Esophagus mucosa (tissue), 1 donor: ENCODE results near the gene SIDT1. TPM values are rescaled to one million over a fixed set of nuclear protein-coding genes. Genes with fewer than 3 reads are reported as not detected.
A peak's percentile ranks its signal among the peaks of the same experiment; 100 is the strongest.

ENCODE experiments used
- ATAC-seq: fragments of 200-7000 bp; cut with Tn5 transposase; one replicate; pipeline ENCODE4 v1.9.1; 2020
- total RNA-seq: library from RNA; stranded (reverse); gene quantifications from one replicate; pipeline ENCODE4 v1.2.4, GENCODE V29; 2023
- donor health status: DM: yes; HTN: yes; CAD: no.

SIDT1 gene
- total RNA-seq, 1 donor from 2014 or later: 1.5 TPM

DNA sequence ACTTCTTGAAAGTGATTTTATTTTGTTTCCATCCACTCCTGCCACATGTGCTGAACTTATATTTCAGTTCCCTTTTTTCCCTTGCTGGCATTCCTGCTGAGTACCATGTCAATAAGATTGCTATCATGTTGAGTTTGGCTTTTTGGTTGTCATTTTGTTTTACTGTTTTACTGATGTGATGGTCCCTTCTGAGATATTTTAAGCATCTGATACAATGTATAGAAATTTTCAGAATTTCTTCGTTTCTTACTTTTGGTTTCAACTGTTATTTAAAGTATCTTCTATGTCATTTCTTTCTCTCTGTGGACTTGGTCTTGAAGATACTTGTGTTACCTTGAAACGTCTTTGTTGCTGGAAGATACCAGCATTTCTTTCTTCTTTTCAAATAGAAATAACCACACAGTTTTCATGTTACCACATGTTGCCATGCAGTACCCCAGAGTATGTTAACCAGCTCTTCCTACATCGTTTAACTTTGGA is 14.1 kb downstream of the SIDT1 start:
- no peak for ATAC-seq

DNA sequence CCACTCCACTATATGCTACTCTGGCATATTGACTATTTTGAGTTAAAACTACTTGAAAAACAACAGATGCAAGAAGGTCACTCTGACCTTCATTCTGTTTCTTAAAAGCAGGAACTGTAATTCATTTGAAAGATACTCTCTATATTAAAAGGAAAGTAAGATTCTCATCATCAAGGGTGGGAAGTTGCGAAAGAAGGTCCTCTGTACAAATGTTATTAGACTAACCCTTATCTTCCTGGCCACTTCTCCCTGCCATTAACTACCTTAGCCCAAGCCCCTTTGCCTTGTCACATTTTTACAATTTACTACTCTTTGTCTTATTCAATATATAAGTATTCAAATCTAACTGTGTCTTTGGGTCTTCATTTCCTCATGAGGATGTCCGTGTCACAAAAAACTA is 16.1 kb downstream of the SIDT1 start:
- ATAC-seq: no peak

DNA sequence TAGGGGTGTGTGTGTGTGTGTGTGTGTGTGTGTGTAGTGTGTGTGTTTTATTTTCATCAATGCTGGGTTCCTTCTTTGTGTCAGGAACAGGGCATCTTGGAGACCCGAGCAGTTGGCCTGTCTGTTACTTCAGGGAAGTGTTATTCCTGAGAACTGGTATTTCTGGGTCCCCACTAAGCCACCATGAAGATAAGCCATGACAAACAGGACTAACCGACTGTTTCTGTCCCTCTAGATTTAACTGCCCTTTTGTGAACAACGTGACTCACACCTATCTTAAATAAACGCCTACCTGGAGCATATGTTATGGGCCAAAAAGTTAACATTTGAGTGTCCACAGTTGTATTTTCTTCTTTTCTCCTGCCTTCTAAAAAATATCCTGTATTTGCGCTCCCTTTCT is 19.5 kb downstream of the SIDT1 start:
- ATAC-seq: peak; percentile 68

DNA sequence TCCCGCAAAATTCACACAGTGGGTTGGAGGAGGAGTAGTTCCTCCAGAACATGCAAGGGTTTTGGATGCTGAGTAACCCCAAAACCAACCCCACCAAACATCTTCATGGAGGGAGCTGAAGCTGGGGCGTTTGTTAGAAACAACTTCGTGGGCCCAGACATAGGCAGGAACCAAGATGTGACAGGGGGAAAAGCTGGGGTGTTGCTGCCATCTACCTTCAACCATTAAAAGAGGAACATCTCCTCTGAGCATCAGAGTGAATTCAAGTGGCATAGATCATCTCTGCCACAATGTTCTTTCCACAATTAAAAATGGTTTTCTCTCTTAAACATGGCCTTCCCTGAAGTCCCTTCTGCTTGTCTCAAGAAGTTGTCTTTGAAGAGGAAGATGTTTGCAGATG is 20.5 kb downstream of the SIDT1 start:
- ATAC-seq: peak; percentile 48

DNA sequence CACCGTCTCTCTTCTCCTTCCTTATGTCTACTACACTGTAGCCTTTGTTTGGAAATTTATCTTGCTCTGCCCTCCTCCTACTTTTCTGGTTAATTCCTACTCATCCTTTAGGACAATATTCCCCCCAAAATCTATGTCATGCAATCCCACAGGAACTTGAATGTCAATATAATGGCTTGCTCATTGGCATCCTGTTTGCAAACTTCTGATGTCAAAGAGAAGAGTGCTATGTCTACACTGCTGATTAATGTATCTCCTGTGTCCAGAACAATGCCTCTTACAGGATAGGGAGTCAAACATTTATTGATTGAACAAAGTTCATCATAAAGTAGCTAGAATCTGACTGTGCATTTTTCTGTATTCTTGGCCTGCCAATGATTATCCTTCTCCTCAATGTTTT is 22.8 kb downstream of the SIDT1 start:
- ATAC-seq: no peak

DNA sequence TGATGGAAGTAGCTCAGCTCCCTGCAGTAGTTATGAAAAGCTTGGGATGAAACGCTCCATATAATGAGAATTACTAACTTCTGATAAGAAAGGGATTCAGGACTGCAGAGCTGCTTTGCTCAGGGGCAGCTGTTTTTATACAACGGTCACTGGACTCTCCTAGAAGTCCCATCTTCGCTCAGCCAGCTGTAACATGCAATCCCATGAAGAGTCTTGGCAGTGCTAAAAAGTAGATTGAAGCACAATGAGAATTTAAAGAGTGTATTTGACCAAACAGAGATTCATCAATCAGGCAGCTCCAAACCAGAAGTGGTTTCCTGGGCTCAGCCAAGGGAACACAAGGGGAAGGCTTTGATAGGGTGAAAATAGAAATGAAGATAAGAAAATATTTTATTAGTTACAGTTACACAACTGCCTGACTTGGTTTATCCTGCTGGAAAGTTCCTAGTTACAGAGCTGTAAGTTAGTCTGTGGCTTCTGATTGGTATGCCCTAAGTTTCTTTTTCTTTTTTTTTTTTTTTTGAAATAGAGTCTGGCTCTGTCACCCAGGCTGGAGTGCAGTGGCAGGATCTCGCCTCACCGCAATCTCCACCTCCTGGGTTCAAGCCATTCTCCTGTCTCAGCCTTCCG is 24.1 kb downstream of the SIDT1 start:
- no peak for ATAC-seq

DNA sequence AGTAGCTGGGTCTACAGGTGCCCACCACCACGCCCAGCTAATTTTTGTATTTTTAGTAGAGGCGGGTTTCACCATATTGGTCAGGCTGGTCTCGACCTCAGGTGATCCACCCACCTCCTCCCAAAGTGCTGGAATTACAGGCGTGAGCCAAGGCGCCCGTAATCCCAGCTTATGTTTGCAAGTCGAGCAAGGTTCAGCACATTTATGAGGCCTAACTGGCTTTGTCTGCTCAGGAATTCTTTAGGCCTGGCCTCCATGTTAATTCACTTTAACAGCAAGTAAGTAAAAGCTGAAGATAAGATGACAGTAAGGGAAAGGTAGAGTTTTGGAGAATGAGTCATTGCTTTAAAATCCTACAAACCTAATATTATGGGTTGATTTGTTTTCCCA is 24.6 kb downstream of the SIDT1 start:
- no peak for ATAC-seq

DNA sequence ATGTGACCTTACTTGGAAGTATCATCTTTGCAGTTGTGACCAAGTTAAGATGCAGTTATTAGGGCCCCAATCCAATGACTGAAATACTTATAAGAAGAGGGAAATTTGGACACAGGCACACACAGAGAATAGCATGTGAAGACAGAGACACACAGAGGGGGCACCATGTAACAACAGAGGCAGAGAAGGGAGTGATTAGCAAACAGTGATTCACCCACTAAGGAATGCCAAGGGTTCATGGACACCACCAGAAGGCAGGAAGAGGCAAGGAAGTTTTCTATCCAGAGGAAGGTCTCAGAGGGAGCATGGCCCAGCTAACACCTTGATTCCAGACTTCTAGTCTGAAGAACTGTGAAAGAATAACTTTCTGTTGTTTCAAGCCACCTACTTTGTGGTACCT is 25.0 kb downstream of the SIDT1 start:
- ATAC-seq: no peak

DNA sequence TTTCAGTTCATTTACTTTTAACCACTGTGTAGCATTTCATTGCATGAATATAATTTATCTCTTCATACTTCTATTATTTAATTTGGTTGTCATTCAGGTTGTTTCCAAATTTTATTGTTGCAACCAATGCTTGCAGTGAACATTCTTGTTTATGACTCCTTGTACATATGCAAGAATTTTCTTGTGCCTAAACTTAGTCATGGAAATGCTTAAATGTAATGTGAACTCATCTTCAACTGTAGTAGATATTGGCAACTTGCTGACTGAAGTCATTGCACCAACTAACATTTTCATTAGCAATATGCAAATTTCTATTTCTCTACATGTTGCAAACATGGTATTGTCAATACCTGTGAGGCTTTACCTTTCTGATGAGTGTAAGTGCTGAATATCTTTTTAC is 26.7 kb downstream of the SIDT1 start:
- ATAC-seq: no peak

DNA sequence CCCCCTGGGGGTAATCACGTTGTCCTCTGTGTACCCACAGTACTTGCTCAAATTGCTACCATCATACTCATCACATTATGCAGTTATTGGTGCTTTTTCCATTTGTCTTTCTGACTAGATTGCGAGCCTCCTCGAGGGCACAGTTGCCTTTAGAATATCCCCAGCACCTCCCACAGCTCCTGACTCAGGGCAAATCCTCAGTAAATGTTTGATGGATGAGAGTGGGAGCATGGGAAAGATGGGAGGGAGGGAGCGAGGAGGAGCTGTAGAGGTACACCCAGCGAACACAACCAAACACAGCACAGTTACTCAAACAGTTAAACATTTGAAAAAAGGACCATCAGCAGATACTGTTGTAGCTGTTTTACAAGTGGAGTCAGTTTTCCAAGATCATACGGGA is 27.9 kb downstream of the SIDT1 start:
- no peak for ATAC-seq

DNA sequence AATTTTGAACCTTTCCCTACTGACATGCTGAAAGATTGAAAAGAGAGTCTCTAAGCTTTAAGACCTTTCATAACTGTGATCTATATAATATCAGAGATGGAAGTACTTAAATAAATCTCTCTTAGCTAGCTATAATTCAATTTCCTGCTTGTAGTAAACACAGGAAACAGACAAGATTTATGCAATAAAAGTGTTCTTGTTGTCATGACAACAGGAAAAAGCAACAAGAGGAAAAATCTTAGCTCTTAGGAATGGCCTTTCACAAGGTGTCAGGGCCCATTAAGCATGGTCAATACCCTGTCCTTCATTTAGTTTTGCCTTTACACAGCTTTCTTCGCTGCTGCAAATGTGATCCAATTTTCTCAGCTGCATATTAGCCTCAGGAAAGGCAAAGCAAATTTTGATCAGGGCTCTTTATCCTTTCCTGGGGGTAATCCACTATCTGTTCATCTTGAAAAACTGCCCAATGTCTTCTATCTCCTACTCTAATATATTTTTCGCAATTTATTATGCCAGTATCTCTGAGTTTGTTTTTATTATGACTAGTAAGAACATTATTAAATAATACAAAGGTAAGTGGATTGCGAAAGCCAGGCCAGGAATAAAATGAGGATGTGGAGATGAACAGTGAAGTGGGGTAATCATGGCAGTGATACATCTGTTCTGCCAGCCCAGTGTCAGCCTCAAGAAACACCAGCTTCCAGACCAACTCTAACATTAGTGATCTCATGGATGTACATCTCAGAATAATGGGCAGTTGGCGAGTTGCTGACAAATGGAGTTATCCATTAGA is 28.7 kb downstream of the SIDT1 start:
- no peak for ATAC-seq

DNA sequence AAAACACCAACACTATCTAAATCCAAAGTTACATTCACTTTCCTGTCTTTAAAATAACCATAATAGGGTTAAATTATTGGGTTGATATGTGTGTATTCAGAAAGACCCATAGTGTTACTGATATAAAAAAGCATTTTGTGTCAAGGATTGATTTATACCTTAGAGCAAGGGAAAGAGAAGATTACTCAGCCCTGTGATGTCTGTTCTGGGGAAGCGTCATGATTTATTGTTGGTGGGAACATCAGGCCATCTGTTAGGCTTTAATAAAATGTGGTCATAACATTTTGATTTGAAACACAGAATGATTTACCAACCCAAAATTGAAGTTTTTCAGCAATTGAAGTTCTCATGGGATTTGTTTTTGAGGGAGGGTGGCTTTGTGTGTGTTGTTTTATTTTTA is 33.2 kb downstream of the SIDT1 start:
- no peak for ATAC-seq

DNA sequence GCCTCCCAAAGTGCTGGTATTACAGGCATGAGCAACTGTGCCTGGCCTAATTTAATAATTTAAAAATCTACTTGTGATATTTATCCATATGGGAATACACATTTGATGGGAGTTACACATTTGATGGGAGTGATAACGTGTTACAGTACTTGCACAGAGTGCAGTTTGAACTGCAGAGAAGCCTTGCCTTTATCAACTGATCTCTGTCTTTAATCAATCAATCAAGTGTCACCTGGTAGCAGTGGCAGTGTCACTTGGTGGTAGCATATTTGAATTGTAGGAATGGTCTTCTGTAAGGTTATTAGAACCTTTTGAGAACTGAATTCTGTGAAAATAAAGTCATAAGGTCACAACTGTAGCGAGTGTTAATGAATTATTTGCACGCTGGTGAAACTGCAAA is 37.8 kb downstream of the SIDT1 start:
- no peak for ATAC-seq

DNA sequence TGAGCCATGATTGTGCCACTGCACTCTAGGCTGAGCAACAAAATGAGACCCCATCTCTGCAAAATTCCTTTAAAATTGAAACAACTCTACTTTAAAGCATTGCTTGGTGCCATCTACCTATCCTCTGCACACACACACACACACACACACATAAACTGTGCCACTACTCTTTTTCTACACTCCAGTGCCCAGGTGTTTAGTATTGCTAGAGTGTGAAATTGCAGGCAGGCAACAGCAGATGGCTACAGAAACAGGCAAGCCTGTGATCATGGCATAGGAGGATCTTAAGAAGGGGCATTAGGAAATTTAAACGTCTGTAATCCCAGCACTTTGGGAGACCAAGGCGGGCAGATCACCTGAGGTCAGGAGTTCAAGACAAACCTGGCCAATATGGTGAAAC is 39.0 kb downstream of the SIDT1 start:
- ATAC-seq: no peak

DNA sequence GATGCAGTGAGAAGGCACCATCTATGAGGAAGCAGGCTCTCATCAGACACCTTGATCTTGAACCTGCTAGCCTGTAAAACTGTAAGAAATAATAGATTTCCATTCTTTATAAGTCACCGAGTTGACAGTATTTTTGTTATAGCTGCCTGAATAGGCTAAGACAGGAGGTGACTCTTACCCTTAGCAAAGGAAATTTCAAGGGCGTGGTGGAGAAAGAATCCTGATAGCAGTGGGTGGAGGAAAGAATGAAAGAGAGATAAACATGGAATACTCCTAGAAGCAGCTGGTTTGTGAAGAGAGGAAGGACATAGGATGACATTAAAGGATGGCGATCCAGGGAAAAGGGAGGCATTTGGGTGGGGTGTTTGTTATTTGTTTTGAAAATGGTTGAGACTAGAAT is 41.4 kb downstream of the SIDT1 start:
- ATAC-seq: no peak

DNA sequence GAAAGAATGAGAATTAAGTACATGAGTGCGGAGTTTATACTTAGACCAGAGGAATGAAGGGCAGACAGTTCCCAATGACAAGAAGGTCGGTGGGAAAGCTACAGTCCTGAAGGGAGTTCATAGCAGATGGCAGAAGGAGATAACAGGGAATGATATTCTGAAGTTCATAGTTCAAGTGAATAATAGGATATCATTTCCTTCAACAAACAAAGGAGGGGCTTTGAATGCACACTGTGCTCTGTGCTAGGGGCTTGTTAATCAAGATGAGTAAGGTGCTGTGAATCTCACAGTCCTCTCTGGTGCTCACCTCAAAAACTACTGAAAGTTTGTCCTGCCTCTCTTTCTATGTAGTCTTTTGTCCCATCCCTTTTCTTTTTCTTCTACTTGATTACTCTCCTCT is 41.9 kb downstream of the SIDT1 start:
- ATAC-seq: no peak

DNA sequence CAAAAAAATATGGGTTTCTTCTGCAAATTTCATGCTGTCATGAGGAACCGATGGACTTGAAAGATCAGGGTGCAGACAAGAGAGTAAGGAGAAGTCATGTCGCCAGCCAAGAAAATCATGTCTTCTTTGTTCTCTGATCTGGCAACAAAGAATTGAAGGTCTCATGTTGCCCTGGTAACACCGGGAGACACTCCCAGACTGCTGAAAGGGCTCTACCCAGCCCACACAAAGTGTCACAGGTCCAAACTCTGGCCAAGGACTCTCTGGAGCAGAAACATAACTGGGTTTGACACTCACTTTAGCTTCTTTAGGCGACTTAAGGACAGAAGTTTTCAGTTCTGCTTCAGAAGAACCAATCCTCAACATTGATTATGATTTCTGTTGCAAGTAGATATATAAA is 42.9 kb downstream of the SIDT1 start:
- no peak for ATAC-seq

DNA sequence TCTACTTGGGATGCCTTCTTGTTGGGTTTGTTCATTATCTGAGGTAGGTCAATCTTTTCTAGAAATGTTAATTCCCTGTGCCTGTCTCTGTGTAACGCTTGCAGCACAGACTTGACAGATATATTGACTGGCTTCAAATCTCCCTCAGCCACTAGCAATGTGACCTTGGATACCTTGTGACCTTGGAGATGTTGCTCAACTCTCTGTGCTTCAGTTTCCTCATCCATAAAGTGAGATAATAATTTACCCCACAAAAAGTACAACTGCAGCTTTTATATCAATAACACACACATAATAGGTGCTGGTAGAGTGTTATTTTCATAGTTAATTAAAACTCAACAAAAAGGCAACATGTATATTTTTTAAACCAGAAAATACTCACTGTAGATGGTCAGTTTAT is 52.9 kb downstream of the SIDT1 start:
- no peak for ATAC-seq

DNA sequence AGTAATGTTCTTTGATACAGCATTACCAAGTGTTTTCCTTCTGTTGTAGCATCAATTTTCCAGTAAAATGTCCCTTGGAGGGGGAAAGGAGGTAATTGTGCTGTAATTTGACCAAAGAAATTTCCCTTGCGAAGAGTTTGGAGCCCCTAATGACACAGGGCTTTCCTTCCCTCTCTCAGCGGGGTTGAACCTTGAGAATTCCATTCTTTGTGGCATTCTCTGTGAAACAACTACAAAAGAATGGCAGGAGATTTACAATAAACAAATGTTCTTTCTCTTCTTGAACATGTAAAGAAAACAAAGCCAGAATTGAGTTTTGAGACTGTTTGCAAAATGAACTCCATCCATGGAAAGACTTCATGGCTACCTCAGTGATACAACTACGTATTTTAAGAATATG is 53.4 kb downstream of the SIDT1 start:
- ATAC-seq: no peak

DNA sequence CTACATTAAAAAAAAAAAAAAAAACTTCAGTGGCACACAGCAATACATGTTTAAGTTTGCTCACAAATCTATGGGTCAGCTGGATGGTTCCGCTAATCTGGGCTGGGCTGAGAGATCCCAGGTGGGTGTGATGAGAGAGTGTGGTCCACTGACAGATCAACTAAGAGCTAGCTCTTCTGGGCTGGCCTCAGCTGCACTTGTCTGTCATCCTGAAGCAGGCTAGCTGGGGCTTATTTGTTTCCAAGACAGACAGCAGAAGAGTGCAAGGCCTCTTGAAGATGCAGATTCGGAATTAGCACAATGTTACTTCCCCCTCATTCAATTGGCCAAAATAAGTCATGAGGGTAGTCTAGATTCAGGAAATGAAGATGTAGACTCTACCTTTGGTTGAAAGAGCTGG is 56.5 kb downstream of the SIDT1 start:
- ATAC-seq: no peak

DNA sequence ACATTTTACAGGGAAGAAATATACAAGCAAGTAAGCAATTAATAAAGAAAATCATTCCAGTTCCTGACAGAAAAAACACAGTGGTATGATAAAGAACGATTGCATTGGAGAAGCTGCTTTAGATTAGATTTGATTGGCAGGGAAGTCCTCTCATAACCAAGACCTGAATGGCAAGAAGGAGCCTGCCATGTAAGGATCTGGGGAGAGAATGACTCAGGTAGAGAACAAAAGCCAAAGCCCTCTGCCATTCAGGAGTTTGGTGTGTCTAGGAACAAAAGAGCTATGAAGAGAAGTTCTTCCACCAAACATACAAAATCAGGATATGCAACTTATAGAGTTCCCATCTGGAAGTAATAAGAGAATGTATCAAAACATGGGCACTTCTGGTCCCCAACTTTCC is 57.6 kb downstream of the SIDT1 start:
- ATAC-seq: peak; percentile 82

DNA sequence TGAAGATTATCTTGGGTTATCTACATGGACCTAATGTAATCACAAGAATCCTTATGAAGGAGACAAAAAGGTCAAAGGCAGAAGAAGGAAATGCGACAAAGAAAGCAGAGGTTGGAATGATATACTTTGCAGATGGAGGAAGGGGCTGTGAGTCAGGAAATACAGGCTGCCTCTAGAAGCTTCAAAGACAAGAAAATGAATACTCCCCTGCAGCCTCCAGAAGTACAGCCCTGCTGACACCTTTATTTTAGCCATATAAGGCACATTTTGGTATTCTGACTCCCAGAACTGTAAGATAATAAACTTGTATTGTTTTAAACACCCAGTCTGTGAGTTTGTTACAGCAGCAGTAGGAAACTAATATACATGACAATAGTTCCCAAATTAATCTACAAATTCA is 58.6 kb downstream of the SIDT1 start:
- no peak for ATAC-seq

DNA sequence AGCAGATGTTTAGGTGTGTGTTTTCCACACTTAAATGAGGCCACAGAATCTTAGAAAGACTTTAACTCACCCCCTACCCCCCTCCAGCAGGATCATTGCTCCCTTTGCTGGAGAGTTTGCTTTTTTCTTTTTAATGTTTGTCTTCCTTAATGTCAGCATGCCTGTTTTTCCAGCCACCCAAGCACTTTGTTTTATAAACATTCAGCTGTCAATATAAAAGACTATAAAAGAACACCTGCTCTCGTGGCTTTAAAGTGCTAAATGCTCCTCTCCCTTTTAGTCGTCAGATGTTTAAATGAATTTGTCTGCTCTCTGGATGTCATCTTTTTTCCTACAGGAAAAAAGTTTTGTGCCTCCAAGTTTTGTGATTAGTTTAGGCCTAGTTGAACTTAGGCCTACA is 61.7 kb downstream of the SIDT1 start:
- ATAC-seq: no peak

DNA sequence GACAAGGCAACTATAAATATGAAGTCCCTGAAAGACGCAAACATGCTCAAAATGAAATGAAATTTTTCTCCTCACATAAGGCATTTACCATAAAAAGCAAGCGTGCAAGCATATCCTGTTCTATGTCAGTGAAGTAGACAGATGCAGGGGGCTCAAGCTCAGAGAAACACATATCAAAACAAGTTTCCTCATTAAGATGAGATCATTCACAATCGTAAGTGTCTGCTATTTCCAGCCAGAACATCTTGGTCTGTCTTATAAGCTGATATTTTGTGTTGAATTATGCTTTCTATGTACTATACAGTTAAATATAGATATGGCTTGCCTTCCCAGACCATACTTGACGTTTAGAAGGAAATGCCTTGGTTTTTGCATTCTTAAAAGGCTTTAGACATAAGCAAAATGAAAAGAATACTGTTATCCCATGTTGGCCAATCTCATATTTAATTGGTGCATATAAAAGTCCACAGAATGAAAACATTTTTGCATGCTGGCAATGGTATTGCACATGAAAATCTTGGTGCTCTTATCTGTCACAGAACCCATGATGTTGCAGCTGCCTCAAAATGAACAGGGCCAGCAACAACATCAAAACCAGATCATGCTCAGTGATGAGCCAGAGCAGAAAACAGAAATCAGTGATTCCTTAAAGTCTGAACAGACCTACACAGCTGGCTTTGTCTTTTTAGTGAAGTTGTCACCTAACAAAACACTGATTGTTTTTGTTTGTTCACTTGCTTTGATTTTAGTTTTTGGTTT is 65.4 kb downstream of the SIDT1 start:
- ATAC-seq: no peak
